ENCODE data around the gene SWI5.
"Not testable (repeated sequence)": the region's sequence is repeated elsewhere in the genome, so short reads cannot be mapped to it uniquely, and the experiment has no call there.

The SWI5 gene

DNA sequence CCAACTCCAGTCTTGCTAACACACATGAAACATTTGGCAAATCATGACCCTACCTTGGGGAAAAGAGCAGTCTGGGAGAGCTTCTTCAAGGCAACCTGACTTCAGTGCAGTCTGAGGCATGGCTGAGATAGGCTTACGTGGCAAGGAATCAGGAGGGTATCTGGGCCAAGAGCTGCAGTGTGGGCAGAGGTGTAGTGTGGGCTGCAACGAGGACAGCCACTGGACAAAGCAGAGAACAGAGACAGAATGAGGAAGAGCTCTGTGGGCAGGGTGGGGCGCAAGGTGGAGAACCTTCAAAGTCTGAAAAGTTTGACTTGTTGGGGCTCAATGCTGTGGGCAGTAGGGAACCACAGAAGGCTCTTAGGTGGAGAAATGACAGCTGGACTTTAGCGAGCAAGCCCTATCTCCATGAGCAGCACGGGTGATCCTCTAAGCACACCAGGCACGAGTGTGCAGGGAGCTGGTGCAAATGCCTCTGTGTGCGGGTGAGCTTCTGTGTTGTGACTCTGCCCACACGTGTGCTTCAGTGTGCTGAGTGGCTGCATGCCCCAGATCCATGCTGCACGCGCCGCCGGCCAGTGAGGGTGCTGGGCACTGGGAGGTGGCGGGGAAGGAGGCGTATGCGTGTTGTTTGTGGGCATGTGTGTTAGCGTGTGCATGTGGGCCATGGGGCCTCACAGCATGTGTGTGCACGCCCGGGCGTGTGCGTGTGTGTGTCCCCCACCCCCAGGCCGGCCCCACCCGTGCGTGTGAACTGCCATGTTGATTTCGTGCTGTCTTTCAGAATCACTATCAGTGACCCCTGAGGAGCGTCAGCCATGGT lies 23.5 kb upstream of the SWI5 start:
- DNase-seq: no peak

DNA sequence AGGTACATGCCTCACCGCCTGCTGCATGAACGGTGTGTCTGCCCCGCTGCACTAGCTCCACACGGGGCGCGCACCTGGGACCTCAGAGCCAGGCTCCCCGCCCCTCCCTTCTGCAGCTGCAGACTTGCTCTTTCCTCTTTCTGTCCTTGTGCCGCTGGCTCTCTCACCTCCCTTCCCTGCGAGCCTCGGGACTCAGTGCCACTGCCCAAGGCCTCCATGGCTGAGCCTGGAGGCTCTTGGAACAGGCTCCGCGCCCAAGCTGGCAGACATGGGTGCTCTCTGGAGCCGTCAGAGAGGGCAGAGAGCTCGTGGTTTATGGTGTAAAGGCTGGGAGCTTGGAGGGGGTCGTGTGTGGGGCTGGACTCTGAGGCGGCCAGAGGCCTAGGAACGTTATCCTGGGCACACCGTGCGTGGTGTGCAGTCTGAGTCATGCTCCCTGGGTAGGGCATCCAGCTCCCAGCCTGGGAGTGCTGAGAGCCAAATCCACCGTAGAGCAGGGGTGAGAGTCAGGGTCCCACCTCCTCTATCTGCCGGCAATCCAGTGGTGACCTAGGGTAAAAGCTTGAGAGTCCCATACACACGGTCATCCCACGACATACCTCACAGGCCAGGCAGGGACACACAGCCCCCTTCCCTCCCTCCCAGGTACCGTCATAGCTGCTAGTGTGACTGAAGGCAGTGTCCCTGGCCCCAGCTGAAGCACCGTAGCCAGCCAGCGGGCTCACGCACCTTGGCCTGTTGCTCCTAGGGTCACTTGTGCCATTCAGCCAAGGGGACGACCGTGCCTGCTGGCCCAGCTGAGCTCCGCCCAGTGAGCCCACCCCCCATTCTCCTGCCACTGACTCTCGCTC lies 22.7 kb upstream of the SWI5 start:
- DNase-seq: no peak

DNA sequence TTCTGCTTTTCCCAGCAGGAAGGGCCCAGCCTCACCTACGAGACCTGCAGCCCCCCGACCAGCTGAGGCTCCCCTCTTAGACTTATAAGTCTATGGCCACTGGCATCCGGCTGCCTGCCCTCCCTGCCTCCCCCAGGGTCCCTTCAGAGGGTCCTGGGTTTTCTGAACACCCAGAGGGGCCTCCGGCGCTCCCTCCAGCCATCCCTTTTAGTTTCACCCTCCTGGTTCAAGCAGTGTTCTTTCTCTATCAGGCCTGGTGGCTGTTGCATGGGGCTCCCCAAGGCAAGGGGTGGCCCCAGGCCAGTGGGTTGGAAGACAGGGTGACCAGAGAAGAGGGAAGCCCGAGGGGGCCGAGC lies 22.1 kb upstream of the SWI5 start:
- no peak for DNase-seq

DNA sequence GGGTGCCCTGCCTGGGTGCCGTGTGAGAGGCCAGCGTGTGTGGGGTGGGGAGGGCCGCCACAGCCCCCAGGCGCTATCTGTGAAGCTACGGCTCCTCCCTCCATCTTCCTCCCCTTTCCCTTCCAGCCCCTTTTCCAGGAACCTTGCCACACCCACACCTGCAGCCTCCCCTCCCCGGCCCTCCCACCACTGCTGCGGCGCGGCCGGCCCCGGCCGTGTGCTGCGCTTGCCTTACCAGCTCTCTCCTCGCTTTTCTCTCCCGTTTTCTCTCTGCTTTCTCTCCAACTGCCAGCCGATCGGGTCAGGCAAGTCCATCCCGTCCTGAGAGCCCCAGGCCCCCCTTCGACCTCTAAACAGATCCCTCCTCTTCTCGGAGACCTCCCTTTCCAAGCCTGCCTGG lies 21.7 kb upstream of the SWI5 start:
- DNase-seq: no peak

DNA sequence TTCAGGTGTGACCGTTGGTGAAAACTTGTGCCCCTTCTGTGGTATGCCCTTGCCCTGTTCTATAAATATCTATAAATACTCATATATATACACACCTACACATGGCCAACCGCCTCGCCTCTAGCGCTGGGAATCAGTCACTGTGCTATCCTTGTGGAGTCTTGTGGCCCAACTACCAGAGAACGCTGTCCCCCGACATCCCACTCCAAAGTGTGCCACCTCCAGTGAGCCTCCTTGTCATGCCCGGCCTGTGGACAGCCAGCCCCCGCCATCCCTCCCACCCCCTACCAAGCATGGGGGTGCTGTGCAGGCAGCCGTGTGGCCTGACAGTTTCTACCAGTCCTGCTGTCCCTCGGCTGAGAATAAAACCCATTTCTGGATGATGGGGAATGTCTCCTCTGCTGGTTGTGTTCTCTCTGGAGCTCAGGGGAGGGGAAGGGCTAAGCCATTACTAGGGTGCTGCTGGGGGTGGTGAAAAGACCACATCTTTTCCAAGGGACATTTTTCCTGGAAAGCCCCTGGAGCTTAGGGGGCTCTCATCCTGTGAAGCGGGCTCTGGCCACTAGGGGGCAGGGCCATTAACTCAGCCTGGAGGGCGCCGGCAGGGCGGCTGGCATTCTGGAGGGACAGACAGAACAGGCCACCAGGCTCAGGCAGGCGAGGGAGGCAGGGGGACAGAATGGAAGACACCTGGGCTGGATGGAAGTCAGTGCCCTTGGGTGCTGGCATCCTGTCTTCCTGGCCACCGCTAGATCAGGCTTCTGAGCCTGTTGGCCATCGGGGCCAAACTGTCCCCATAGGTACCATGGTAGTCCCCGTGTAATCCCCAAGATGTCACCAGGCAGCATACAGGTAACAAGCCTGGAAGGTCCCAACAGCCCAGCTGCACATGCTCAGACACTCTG lies 21.0 kb upstream of the SWI5 start:
- no peak for DNase-seq

DNA sequence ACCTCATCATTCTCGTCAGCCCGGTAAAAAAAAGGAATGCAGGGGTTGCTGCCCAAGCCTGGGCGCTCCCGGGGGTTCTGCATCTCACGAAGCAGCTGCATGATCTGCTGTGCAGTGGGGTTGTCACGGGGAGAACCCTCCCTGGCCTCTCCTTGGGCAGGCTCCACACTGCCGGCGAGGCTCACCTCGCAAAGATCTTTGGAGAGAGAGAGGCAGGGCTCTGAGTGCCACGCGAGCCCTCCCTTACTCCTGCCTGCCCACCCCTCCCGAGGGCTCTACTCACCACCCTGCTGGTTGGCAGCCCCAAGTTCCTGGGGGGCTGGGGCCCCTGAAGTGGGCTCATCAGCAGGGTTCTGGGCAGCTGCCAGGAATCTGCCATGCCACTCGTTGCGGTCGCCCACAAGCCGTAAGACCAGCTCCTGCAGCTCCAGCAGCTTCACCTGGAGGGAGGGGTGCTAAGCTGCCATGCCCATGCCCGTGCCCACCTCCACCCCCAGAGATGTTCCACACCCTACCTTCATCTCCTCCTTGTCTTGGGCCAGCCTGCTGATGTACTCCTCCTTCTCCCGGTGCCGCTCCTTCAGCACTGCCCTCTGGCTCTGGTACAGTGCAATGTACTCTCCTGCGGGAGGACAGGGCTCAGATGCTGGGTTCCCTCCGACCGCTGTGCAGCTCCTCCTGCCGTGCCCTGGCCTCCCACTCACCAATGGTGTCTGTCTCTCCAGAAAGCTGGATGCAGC lies 18.8 kb upstream of the SWI5 start:
- DNase-seq: no peak

DNA sequence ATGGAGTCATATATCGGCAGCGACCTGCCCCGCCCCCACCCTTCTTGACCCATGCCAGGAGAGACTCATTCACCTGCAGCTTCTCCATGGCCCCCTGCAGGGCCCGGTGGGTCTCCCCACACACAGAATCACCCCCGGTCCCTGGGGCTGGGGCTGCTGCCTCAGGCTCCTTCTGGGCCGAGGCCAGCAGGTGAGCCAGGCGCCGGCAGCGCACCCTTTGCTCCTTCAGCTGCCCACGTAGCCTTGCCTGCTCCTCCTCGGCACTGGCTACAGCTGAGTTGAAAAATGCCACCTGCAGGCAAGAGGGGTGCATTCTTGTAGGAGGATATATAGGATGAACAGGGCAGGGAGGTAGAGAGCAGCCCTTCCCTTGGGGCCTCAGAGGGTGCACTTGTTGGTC lies 18.2 kb upstream of the SWI5 start:
- DNase-seq: no peak

DNA sequence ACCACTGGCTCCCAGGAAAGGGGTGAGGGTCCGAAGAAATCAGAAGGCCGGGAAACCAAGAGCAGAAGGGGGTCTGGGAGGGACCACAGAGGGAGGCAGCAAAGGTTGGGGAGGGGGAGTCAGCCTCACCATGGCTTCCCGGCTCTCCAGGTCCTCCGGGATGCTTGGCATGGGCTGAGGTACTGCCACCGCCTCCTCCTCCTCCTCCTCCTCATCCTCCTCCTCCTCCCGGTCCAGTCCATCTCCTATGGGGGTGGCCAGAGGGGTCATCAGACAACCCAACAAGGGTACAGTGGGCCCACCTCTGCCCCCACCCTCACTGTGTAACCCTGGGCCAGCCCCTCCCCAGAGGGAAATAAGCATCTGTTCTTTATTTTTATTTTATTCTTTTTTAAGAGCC lies 17.8 kb upstream of the SWI5 start:
- DNase-seq: no peak

DNA sequence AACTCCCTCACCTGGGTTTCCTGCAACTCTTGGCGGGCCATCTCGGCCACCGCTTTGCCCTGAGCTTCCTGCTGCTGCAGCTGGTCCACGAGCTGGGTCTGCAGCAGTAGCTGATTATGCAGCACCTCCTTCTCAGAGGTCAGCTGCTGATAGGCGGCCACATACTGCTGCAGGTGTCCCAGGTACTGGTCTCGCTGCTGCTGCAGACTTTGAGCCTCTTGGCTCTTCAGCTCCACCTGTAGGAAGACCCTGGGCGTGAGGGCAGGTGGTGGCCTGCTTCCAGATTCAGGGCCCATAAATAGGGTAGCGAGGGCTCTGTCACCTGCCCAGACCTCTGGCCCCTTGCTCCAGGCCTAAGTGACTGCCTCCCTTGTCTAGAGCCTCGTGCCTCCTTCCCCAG lies 16.9 kb upstream of the SWI5 start:
- no peak for DNase-seq

DNA sequence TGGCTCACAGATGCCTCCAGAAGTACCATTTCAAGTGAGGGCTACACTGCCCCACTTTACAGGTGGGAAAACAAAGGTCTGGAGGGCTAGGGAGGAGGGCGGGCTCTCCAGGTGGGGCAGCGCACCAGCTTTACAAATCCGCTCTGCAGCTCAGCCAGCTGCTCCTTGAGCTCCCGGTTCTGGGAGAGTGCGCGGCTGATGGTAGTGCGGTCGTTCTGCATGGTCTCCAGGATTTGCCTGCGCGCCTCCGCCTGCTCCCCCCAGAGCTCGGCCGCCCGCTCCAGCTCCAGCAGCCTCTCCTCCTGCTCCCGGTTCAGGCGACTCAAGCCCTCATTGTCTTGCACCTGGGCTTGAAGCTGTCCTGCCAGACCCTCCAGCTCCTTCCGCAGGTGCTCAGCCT lies 15.7 kb upstream of the SWI5 start:
- DNase-seq: no peak

DNA sequence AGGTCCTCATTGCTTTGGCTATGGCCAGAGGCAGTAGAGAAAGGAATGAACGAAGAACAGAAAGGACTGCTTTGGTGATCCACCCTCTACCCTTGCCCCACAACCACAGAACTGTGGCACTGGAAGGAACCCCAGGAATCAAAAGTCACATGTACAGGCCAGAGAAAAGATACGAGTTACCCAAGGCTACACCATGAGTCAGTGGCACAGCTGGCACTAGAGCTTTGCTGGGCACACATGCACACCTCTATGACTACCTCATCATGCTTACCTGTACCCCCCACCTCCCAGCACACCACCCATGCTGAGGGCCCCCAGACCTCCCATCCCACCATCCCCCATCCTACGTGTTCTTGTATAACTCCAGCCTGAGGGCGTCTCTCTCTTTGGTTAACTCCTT lies 13.4 kb upstream of the SWI5 start:
- no peak for DNase-seq

DNA sequence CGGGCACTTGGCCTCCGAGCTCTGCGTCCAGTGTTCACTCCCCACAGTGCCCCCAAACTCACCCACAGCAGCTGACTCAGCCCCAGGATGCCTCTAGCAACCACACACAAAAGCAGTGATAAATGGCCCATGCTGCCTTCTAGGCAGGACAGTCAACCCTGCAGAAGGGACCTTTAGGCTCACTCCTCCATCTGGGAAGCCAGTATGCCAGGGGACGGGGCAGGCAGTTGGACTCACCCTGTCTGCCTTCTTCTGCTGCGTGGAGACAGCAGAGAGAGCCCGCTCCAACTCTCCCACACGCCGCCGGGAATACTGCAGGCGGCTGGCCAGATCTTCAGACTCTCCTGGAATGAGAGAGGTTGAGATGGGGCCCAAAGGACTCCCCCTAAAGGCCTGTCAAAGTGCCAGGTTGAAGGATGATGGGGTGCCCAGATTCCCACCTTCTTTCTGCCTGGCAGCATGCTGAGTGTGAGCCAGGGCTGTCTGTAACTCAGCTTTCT lies 10.7 kb upstream of the SWI5 start:
- DNase-seq: no peak

DNA sequence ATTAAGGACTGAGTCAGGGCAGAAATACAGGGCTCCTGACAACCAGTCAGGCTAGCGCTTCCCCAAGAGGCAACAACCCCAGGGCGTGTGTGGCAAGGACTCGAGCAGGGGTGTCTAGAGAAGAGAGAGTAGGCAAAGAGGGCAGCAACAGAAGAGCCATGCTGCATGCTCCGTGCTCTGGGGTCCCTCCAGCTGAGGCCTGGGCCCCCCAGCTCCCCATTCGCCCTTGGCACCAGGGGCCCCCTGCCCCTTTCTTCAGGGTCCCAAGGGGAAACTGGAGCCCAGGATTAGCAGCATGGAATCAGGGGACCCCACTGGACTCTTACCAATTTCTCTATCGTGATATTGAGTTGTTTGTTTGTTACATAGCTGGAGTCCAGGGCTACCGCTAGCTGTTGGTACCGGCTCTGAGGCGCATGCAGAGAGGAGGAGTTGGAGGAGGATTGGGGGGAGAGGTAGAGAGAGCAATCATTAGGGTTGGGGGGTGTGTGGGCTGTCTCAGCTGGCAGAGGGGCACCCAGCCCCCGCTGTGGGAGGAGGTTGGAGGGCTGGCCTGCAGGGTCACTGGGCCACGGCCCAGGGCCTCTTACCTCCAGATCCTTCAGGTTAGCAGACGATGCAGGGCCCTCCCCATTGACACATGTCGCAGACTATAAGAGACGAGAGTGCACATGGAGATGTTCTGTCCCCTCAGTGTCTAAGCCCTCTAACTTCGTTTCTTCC lies 9.0 kb upstream of the SWI5 start:
- DNase-seq: no peak

DNA sequence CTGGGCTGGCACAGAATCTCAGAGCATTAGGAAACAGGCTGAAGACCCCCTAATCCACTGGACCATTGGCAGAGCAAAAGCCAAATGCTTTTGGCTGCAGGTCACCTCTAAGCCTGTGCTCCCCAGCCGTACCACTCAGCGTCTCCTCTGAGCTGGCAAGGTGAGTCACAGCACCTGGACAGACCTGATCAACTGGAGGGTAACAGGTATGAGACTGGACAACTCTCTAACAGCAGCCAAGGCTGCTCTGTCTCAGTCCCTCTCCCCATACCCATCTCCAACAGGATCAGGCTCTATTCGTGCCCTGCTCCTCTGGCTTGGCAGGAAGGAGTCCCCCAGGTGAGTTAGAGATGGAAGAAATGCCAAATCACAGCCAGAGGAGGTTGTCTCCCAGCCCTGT lies 5.0 kb upstream of the SWI5 start:
- no peak for DNase-seq

DNA sequence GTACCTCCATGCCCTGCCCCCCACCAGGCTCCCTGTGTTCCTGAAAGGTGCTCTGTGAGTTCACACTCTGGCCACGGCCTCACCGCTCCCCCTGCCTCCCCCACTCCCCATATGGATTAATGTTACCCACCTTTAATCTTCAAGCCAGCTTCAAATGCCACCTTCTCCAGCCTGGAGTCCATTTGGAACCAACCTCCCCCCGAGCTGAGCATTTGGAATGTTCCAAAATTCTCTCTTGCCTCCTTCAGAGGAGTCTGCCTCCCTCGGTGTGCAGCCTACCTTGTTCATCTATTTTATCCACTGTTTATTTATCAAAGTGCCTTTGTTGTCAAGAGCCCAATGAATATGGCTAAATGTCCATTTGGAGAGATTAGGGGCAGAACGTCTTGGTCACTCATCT lies 4.6 kb upstream of the SWI5 start:
- DNase-seq: no peak

DNA sequence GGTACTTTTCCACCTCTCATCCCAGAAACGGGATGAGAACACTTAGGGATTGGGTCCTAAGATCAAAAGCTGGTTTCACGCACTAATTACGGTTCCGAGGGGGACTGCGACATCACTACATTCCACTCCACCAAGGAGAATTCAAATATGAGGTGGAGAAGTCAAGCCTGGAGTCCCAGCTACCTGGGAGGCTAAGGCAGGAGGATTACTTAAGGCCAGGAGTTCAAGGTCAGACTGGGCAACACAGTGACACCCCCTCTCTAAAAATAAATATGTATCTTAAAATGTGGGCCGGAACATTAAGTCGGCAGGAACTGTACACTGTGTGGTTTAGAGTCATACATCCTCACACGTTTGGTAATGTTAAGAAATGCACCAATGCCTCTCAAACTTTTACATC lies 1.8 kb upstream of the SWI5 start:
- DNase-seq: no peak

DNA sequence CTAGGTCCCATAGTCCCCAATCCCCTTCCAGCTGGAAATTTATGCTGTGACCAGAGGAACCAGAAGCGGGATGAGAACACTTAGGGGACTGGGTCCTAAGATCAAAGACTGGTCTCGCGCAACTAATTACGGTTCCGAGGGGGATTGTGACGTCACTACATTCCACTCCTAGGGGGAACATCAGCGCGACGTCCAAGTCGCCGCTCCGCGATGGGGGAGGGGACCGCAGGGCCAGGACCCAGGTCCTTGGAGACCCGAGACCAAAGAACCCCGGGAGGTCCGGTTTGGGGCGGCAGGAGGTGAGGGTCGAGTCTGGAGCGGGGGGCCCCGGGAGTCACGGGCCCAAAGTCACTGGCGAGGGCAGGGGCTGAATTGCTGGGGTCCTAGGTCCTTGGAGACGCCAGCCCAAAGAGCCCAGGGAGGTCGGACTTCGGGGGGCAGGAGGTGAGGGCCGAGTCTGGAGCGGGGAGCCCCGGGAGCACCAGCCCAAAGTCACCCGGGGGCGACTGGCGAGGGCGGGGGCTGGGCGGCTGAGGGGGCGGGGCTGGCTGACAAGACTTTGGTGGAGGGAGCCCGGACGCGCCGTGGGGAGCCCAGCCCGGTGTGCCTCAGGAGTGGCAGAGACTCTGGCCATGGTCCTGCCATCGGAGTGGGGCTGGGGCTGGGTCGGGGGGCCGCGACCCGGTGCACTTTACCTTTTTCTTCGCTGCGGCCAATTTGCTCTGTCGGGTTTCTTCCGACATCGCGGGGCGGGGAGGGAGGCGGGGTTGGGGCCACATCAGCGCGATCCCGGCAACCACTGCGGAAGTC lies 673 bp upstream of the SWI5 start, which contains the start of gene GOLGA2:
GOLGA2 (minus strand) TSS at position 810 of the 810 bp plus-strand sequence; CDS start at position 779, 31 bp downstream.
- no peak for DNase-seq

DNA sequence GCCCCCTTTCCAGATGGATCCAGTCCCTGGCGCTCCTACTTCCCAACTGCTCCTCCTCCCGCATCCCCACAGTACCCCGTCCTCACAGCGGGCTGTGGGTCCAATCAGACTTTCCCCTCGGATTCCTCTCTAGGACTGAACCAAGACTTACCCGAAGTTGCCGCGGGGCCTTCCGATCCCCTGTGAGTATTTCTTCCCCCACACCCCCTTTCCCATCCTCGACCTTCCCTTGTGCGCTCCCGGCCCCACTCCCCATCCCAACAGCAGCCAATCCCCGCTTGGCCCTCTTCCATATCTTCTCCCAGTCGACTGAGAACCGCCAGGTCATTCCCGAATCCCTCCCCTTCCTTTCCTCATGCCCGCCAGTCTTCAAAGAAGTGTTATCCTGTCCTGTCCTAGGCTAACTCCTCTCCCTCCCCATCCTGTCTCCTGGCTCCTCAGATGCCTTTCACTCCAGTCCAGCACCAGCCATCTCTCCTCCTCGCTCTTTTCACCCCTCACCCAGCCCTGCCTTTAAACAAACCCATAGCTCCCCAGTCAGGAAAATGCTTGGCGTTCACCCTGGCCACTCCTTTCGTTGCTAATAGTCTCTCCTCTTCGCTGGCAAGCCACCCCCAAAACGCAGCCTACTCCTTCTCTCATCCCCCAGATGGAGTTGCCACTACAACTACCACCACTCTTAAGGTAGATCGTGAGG lies 646 bp downstream of the SWI5 start:
- DNase-seq: no peak

DNA sequence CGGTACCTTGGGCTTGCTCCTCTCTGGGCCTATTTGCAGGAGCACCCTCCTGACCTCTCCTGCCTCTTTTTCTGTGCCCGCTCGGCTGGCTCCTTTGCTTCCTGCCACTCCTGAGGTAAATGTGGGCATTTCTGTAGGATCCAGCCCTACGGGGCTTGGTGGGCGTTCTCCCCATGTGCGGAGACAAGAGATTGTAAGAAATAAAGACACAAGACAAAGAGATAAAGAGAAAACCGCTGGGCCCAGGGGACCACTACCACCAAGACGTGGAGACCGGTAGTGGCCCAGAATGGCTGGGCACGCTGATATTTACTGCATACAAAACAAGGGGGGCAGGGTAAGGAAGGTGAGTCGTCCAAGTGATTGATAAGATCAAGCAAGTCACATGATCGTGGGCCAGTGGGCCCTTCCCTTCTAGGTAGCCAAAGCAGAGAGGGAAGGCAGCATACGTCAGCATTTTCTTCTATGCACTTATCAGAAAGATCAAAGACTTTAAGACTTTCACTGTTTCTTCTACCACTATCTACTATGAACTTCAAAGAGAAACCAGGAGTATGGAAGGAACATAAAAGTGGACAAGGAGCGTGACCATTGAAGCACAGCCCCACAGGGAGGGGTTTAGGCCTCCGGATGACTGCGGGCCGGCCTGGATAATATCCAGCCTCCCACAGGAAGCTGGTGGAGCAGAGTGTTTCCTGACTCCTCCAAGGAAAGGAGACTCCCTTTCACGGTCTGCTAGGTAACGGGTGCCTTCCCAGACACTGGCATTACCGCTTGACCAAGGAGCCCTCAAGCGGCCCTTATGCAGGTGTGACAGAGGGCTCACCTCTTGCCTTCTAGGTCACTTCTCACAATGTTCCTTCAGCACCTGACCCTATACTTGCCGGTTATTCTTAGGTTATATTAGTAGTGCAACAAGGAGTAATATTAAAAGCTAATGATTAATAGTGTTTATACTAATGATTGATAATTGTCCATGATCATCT lies 3.3 kb downstream of the SWI5 start:
- not testable (repeated sequence) for DNase-seq

Measured in NCI-H2081 treated with DMSO at 0.1 percent for 48 hours (cell line).